Islet precursor cell (in vitro differentiated cells): ENCODE data around the gene NEK11.
A peak's percentile ranks its signal among the peaks of the same experiment; 100 is the strongest.

Experiments
- DNase-seq: peaks from one replicate; pipeline ENCODE4 v3.0.0-alpha.2; 2018

Gene NEK11

DNA sequence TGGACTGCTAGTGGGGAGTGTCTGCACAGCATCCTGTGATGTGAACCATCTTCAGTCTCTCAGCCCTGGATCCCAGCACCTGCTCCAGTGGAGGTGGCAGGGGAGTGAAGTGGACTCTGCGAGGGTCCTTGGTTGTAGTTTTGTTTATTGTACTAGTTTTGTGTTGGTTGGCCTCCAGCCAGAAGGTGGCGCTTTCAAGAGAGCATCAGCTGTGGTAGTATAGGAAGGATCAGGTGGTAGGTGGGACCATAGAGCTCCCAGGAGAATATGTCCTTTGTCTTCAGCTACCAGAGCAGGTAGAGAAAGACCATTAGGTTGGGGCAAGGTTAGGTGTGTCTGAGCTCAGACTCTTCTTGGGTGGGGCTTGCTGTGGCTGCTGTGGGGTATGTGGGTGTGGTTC is 20.9 kb downstream of the NEK11 start:
- DNase-seq = no peak

DNA sequence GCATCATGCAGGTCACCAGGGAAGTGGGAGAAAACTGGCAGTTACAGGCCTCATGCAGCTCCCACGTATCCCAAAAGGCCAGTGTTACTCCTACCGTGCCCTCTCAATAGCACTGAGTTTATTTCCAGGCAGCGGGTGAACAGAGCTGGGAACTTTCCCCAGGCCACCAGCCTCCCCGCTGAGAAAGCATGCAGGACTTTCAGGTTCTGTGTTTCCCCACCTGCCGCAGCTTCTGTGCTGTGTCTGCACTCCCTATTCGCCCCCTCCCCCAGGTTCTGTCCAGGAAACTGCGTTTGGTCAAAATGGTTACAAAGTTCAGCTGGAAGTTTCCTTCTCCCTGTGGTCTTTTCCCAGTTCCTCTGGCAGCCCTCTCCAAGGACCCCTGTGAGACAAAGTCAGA is 21.4 kb downstream of the NEK11 start:
- DNase-seq = no peak

DNA sequence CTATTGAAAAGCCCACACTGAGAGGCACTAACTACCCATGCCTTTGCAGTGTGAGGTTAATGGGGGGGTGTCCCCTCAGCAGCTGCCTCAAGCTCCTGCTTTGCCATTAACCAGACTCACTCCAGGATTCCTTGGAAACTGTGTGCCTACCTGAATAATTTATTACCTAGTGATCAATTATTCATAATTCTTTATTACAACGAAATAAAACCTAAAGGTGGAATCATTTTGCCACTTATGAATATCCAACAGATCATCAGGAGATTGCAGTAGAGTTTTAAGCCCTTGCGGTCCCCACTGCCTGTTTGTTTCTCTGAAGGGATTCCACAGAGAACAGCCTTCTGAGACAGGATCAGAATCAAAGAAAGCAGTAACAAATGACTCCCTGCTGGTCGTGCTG is 23.3 kb downstream of the NEK11 start:
- no peak for DNase-seq

DNA sequence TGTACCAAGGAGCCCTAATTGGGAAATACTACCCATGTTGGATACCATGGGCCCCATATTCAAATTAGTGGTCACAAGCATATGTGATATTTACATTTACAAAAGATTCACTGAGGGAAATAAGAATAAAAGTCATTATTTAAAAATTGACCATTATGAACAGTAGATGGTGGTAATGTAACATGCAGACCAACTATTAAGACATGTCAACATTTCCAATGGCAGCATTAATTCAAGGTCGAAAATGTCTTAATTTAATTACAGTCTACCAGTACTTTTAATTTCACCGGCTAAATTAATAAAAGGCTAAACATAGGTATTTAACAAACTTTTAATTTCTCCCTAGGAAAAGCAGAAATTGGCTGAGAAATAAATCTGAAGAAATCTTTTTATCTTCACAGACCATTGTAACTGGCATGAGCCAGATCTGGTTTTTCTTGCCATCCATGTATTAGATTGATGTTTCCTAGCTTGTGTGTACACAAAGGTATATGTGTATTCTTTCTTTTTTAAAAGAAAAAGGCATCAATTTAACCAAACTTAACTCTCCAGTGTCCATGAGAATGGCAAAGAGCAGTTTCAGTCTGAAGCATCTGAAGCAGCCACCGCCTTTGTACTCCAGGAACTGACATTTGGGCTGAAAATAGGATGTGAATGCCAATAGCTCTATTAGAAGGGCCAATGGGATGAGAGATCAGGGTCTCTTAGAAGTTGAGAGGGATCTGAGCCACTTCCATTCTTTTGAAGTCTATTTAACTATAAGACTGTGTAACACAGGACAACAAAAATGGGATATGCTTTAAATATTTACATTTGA is 26.6 kb downstream of the NEK11 start:
- DNase-seq = no peak

DNA sequence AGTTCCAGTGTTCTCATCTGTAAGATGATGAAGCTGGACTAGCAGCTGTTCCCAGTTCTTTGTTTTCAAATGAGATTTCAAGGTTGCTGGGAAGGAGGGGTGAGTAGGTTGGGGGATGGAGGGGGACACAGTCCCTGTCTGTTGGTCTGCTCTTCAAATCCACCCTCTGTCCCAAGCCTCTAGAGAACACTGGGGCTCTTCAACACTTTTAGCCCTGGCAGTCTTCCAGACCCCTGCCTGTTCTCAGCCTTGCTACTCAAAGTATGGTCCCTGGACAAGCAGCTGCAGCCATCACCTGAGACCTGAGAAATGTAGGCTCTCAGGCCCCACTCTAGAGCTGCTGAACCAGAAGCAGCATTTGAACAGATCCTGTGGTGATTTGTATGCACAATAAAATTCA is 41.3 kb downstream of the NEK11 start:
- DNase-seq = no peak

DNA sequence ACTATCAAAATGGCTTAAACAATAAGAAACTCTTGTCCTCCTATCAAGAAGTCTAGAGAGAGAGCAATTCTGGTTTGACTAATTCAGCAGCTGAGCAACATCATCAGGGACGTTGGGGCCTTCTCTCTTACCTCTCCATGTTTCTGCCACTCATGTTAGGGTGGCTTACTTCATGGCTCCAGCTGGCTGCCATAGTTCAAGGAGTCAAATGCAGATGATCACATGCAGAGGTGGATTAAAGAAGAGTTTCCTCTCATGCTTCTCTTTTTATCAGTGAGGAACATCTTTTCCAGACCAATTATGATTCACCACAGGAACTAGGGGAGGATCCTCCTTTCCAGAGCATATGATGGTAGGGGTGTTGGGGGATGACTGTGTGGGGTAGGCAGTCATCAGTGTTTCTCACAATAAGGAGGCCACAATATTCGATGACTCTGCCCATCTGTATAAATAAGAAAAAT is 45.5 kb downstream of the NEK11 start:
- no peak for DNase-seq

DNA sequence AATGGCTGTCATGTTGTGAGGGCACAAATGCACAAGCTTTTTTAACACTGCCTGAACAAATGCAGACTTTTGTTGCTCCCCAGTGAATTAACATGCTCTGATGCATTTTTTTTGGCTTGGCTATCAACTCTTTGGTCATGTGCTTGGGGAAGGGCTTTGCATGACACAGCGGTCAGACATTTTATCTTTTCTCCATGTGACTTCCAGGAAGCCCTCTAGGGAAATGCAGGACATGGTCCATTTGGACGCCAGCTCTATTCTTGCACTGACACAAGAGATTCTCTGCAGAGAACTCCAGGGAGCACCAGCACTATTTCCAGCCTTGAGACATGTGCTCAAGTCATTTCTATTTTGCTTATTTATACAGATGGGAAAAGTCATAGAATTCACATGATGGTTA is 46.2 kb downstream of the NEK11 start:
- DNase-seq = no peak

DNA sequence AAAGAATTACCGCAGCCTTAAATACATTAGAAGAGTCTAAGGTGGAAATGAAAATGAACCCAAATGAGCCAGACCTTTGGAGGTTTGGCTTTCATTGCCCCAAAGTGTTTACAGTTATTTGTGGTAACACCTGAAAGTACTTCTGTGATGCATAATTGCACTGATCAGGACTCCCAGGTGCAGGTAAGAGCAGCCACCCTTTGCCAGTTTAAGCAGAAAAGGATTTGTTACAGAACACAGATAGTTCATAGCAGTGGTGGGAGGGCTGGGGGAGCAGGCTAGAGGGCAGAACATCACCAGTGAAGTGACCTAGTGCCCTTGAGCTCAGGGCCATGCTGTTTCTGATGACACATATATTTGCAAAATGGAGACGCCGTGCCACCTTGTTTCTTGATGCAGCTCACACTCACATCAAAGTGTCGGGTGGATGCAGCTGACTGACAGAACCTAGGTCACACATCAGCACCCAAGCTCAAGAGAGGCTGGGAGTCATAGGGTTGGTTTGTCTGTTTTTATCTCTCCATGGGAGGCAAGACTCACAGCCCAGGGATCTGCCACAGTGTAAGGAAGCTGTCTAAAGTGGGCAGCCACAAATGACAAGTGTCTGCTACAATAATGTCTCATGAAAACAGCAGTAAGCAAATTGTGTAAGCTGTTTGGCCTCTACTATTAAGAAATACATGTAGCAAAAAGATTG is 49.1 kb downstream of the NEK11 start:
- no peak for DNase-seq

DNA sequence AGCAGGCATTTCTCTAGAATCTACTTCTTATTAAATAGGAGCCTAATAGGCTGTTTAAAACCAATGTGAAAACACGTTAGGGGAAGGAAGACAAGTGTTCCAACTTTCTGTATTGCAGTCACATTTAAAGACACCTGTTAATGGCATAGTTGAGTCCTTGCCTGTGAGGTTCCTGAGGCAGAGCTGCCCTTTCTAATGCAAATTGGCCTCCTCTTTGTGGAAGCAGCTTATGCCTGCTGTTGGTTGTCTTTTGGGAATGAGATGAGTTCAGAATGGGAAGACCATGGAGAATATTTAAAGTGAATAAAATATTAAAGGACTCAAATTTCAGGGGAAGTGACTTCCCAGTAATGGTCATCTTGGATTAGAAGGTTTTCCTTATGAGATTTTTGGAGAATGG is 51.2 kb downstream of the NEK11 start:
- no peak for DNase-seq

DNA sequence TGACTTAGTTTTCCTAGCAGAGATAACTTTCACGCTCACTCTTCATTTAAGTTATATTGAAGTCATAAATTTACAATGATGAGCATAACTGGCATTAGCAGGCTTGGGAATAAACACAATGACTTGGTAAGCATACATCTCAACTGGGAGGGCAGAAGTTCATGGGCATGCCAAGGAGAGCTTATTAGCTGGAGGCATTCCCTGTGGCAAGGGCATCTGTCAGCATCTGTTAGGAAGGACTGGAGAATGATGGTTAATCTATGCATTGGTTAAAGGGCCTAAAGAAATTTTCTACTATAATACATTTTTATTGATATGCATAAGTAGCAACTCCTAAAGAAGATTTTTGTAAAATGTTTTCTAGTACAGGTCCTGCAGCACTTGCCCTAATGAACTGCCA is 52.4 kb downstream of the NEK11 start:
- DNase-seq = no peak

DNA sequence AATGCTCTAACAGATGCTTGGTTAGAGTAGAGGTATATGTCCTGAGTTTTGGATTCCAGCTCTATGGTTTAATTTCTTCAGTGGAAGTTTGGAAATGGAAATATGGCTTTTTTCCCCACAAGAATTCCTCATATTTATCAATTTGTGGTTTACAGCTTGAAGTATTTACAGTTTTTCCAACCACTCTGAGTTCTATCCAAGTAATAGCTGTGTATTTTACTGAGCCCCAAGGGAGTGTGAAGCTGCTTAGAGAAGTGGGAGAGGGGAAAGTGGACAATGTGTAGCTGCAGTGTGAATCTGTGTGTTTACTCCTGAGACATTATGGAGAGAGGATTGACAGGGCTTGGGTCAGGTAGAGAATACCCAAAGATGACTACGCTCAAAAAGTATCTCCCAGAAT is 54.5 kb downstream of the NEK11 start:
- DNase-seq = no peak

DNA sequence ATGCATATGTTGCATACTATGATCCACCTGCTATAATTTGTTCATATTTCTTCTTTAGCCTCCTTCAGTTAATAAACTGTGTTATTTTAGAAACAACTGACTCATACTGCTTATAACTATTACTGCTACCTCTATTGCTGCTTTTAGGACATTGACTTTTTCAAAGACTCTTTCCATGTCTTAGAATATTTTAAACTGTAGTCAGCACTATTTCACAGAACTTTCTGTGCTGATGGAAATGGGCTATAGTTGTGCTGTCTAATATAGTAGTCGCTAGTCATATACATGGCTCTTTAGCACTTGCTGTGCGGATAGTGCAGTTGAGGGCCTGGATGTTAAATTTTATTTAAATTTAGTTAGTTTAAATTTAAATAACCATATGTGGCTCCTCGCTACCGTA is 55.6 kb downstream of the NEK11 start:
- no peak for DNase-seq

DNA sequence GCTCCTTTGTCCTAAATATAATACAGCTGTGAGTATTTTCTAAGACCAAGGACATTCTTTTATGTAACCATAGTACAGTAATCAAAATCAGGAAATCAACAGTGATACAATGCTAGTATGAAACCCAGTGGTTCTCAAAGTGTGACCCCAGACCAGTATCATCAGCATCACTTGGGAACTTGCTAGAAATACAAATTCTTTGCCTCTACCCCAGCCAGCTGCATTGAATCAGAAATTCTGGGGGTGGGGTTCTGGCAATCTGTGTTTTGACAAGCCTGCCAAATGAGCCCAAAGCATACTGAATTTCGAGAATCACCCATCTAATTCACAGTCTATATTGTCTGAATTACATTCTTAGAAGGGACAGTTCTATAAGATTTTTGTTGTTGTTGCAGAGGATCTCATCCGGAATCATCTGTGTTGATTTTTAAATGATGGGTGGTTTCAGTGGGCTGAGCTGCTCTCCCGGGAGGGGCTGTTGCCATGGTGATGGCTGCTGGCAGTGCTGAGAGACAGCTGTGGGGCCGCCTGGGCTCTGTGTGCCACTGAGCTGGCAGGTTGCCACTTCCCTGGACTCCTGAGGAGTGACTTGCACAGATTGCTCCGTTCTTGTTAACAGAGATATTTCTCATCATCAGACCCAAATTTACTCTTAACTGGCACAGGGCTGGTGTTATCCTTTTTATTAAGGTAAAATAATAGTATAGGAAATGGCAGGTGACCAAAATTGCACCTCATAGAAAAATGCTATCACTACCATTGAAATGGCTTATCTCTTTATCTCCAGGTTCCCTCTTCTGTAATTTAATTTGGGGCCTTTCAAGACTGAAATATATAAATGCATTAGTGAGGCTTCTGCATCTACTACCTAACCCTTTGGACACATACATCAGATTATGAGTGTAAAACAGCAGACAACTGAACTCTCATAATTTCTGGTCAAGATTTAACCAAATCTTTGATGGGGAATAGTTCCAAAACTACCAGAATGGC is 56.5 kb downstream of the NEK11 start:
- DNase-seq = no peak

DNA sequence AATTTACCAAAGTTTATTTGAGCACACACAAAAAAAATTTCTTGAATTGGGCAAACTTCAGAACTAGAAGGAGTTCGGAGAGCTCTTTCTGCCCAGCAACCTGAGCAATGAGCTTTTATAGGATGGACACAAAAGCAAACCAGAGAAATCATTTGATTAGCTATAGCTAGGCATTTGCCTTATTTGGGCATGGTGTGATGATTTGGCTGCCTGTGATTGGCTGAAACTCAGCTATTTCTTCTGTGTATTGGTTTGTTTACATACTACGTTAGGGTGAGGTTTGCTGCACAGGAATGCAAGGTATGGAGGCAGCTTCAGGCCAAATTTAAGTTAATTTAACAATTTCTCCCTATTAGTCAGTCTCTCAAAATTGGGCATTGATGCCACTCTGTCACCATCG is 65.1 kb downstream of the NEK11 start:
- DNase-seq = no peak

DNA sequence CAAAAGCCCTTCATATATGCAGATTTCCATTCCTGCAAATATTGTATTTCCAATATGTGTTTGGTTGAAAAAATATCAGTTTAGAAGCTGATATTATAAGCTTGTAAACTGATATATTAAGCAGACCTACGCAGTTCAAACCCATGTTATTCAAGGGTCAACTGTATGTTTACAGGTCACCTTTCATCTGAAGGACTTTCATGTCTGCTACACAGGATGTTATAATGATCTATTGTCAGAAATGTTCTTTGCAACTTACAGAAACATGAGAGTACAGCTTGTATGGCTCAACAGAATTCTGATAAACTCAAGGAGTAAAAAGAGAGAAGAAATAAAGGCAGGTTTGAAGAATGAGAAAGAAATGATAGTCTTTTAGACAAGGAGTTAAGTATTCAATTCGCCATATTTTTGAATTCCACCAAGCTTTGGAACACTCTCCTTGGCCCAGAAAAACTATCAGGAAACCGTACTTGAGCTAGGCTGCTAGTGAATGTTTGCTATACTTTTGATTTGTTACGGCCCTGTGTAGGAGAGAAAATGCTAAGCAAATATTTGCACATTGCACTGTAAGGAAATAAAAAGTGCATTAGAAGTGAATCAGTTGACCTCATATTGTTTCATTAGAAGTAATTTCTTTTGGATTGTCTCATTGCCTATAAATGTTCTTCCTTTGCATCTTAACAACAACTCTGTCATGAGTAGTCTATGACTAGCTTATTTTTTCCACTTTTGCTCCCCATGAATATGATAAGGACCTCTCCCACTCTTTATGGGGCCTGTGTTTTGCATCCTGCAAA is 81.2 kb downstream of the NEK11 start:
- no peak for DNase-seq

DNA sequence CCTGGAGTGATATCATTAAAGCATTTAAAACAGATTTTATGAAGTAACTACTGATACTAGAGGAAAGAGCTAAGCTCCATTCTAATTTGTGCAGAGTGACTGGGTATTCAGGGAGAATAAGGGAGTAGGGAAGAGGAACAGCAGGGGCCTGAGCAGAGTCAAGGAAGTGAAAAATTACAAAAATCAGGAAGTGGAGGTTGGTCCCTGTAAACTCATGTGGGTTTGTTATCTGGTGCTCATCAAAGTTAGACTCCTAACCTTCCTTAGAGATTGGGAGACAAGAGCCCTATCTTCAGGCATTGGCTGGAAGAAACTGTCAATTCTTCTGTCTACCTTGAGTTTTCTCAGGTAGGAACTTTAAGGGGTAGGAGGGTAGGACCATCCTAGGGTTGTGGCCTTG is 82.5 kb downstream of the NEK11 start:
- DNase-seq = no peak

DNA sequence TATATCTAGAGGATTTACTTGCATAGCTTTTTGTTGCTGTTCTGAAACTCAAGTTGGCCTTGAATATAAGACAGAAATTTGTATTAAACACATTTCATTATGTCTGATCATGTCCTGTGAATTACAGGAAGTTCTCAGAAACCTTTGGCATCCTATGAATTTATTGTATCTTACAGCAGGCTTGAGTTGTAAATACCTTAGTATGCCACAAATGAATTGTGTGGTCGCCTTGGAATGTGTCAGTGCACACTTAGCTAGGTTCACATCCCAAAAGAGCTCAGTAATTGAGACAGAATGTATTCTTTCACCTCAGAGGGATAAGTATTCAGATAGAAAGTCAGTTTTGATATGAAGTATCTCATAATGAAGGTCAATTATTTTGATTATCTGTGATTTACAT is 83.4 kb downstream of the NEK11 start:
- DNase-seq = peak; percentile 65

DNA sequence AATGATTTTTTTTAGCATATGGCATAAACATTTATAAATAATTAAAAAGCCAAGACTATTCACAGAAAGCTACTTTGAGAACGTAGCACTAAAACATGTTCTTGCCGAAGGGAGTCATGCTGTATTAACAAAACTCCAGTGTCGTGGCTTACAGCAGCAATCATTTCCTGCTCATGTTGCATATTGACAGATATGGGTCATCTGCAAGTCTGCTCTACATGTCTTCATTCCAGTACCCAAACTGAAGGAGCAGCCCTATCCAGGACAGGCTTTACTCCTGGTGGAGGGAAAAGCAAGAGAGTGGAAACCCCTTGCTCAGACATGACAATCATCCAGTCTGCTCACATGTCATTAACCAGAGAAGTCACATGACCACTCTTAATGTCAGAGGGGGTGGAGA is 87.6 kb downstream of the NEK11 start:
- no peak for DNase-seq

DNA sequence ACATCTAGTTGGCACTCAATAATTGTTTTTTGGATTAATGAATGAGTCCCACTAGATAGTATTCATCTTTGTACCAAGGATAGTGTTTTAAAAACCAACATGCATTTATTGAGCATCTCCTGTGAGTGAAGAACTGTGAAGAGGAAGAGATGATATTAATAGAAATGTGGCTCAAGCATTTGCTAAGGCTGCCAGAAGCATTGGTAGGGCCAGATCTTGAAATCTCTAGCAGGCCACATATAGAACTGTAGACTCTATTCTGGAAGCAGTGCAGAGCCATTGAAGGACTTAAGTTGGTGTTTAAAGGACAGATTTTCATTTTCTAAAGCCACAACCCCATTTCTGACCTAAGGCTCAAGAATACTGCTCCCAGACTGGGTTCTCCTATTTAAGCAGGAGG is 99.0 kb downstream of the NEK11 start:
- DNase-seq = no peak

DNA sequence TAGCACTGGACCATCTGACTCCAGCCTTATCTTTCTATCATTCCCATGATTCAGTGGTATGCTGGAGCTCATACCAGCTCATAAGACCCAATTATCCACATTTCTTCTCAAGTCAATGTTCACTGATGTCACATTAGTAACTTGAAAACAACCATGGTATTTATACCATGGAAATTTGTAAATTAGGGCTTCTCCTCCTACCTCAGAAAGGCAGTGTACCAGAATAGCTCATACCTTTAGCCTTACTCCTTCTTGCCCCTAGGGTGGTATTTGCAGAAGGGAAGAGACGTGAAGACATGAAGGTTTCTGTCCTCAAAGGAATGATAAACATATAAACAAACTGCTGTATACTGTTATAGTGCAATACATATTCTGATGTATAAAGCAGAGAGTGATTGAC is 114.2 kb downstream of the NEK11 start:
- no peak for DNase-seq

DNA sequence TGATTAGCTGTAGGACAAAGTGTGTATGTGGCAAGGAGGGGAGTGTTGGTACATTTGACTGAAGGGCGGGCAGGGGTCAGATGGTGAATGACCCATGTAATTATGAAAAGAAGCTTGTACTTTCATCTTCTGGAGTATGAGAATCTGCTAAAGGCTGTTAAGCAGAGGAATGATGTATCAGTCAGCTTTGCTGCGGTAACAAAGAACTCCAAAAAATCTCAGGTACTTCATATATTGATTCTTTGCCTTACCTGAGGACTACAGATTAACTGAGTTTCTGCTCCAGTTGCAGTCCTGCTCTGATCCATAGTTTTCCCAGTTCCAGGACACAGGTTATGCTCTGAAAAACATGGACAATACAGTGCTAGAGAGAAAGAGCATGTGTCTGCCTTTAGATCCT is 115.1 kb downstream of the NEK11 start:
- no peak for DNase-seq

DNA sequence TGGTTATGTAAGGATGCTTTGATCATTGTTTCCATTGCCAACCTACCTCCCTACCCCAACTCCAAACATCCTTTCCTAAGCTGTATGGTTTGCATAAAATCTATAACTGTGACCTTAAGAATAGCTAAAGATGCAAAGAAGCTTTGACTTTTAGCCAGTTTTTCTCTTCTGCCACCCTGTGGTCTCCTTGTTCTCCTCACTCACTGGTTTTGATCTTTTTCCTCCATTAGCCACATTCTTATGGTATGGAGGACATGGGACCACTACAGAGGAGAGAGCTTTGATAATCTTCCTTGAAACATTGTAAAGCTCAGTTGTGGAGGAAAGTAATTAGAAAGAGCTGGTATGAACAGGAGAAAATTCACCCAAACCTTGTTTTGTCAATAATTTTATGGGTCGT is 115.9 kb downstream of the NEK11 start:
- DNase-seq = no peak

DNA sequence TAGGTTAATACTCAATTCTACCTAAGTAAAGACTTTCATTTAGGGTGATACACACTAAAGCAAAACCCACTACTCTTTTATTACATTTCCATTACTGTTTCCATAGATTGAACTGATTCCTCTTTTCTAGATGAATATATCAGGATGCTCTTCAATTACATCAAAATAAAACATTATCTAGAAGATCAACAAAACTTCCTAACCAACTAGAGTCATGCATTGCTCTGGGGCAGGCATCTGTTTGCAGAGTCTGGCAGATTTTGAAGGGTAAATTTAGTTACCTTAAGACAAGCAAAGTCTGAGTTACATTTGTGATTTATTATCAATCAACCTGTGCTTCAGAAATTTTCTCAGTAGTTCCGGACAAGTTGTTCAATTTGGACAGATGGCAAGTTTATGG is 117.1 kb downstream of the NEK11 start:
- no peak for DNase-seq
